HepG2 (cell line): ENCODE measurements around the gene FAAP20. TPM values are rescaled to one million over a fixed set of nuclear protein-coding genes. Genes with fewer than 3 reads are reported as not detected.

Experiments used
- E2F2 ChIP-seq: sonication (generic); formaldehyde crosslinking; IDR thresholded peaks from 2 replicates; pipeline ENCODE4 v1.4.0; 2020; ENCODE audit warnings: missing genetic modification reagents, borderline replicate concordance
- ERF ChIP-seq: IDR thresholded peaks from 2 replicates; pipeline ENCODE4 v1.6.1; 2018; ENCODE audit warnings: missing biosample characterization, missing genetic modification reagents
- MLLT10 ChIP-seq: sonication (generic); formaldehyde crosslinking; IDR thresholded peaks from 2 replicates; pipeline ENCODE4 v1.4.0; 2020; ENCODE audit warnings: missing genetic modification reagents
- NFATC3 ChIP-seq: sonication (generic); formaldehyde crosslinking; IDR thresholded peaks from 2 replicates; pipeline ENCODE4 v1.5.1; 2020; ENCODE audit warnings: mild to moderate bottlenecking, missing genetic modification reagents
- POGZ ChIP-seq: sonication (generic); formaldehyde crosslinking; IDR thresholded peaks from 2 replicates; pipeline ENCODE4 v1.4.0; 2020; ENCODE audit warnings: mild to moderate bottlenecking, missing genetic modification reagents
- RBFOX2 ChIP-seq: fragments of 200-400 bp; formaldehyde crosslinking; IDR thresholded peaks from 2 replicates; pipeline ENCODE4 v1.6.1; 2017; ENCODE audit warnings: low read depth, mild to moderate bottlenecking, low read length
- RFX3 ChIP-seq: IDR thresholded peaks from 2 replicates; pipeline ENCODE4 v1.6.1; 2016; ENCODE audit warnings: missing biosample characterization, missing genetic modification reagents
- SMAD3 ChIP-seq: sonication (generic); formaldehyde crosslinking; IDR thresholded peaks from 2 replicates; pipeline ENCODE4 v1.4.0; 2020; ENCODE audit warnings: missing genetic modification reagents
- TARDBP ChIP-seq: sonication (generic); formaldehyde crosslinking; IDR thresholded peaks from 2 replicates; pipeline ENCODE4 v1.8.0; 2022; ENCODE audit warnings: mild to moderate bottlenecking, missing genetic modification reagents
- ZFX ChIP-seq: sonication (generic); formaldehyde crosslinking; IDR thresholded peaks from 2 replicates; pipeline ENCODE4 v1.4.0; 2020; ENCODE audit warnings: mild to moderate bottlenecking, low read depth, missing genetic modification reagents, moderate library complexity
- ZFY ChIP-seq: sonication (generic); formaldehyde crosslinking; IDR thresholded peaks from 2 replicates; pipeline ENCODE4 v1.4.0; 2020; ENCODE audit warnings: missing genetic modification reagents
- ZNF350 ChIP-seq: sonication (generic); formaldehyde crosslinking; IDR thresholded peaks from 2 replicates; pipeline ENCODE4 v1.4.0; 2020; ENCODE audit warnings: mild to moderate bottlenecking, low read depth, missing genetic modification reagents, borderline replicate concordance
- ZNF674 ChIP-seq: sonication (generic); formaldehyde crosslinking; IDR thresholded peaks from 2 replicates; pipeline ENCODE4 v1.5.0; 2020; ENCODE audit warnings: low read depth, mild to moderate bottlenecking, missing genetic modification reagents
- ZNF687 ChIP-seq: sonication (generic); formaldehyde crosslinking; IDR thresholded peaks from 2 replicates; pipeline ENCODE4 v1.5.1; 2020; ENCODE audit warnings: mild to moderate bottlenecking, missing genetic modification reagents, moderate library complexity
- ZNF781 ChIP-seq: sonication (generic); formaldehyde crosslinking; IDR thresholded peaks from 2 replicates; pipeline ENCODE4 v1.5.1; 2020; ENCODE audit warnings: borderline replicate concordance, mild to moderate bottlenecking, missing genetic modification reagents; ENCODE audit errors: not compliant biosample characterization
- ZNF839 ChIP-seq: sonication (generic); formaldehyde crosslinking; IDR thresholded peaks from 2 replicates; pipeline ENCODE4 v1.4.0; 2020; ENCODE audit warnings: missing genetic modification reagents, mild to moderate bottlenecking, borderline replicate concordance
- ZNF891 ChIP-seq: sonication (generic); formaldehyde crosslinking; IDR thresholded peaks from 2 replicates; pipeline ENCODE4 v1.5.0; 2020; ENCODE audit warnings: mild to moderate bottlenecking, missing genetic modification reagents
- polyA plus RNA-seq, 8 experiments: library from polyadenylated mRNA; depleted of rRNA in 3 of 8; stranded (reverse) in 7 of 8; unstranded in 1 of 8; fragments of >200 nt; fragmentation: Illumina TruSeq in 4 of 8; extraction: Trizol in 4 of 8; gene quantifications; 2 replicates each; pipeline versions ENCODE4 v1.2.1 to v1.2.3, GENCODE V29; 2011 to 2016; ENCODE audit warnings: low read depth in 4 of 8, missing spikeins in 1 of 8, mixed read lengths in 1 of 8; ENCODE audit not compliant: insufficient read depth in 1 of 8
- total RNA-seq, 5 experiments: library from RNA; depleted of rRNA; stranded (reverse); fragments of >200 nt; fragmentation: Illumina TruSeq; extraction: Trizol; gene quantifications; 2 replicates each; pipeline ENCODE4 v1.2.3, GENCODE V29; 2016; ENCODE audit warnings: low read depth in 1 of 5
- TF ChIP-seq, protein P1 (sequence below): sonication (generic); formaldehyde crosslinking; IDR thresholded peaks from 2 replicates; pipeline ENCODE4 v1.8.1; 2023; ENCODE audit warnings: mild to moderate bottlenecking, missing genetic modification reagents
- TF ChIP-seq, protein P2 (sequence below): IDR thresholded peaks from 2 replicates; pipeline ENCODE4 v1.6.1; 2016; ENCODE audit warnings: missing compliant biosample characterization, missing genetic modification reagents, borderline replicate concordance

Gene FAAP20
- total and polyA plus RNA-seq, 2 of the 13 experiments (the other 11 are each of a cell fraction or from before 2014, with no cell fraction given), result 9.6 to 10.8 TPM

DNA sequence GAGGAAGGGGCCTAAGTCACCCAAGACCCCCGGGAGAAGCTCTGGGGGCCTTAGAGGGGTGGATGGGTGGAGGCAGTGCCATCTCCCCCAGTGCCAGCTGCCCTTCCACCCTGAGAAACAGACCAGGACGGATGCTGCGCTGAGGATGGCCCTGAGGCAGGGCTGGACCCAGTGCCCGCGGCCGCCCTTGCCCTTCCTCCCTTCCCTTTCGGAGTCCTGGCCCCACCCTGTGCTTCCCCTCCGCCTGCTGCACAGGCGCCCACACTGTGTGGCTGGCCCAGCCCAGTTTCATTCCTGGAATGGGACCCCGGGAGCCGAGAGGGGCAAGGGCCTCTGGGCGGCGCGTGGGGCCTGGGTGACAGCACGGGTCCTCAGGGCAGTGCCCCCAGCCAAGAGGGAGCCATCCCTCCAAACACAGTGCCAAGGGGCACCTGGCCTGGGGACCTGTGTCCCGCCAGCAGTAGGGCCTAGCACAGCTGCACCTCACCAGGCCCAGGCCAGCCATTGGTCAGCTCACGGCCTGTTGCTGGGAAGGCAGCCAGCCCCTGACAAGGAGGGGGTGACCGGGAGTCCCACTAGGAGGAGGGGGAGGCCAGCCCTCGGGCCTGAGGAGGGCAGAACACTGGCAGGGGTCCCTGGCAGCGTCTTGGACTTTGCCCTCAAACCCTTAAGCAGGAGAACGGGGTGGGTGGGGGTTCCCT, 20.1 kb upstream of the FAAP20 start (continued):
- TF ChIP-seq ZNF687, result peak; percentile 64
- TF ChIP-seq RBFOX2, result peak; percentile 50; the same call in 1 of the 2 replicates
- TF ChIP-seq, protein P1, sequence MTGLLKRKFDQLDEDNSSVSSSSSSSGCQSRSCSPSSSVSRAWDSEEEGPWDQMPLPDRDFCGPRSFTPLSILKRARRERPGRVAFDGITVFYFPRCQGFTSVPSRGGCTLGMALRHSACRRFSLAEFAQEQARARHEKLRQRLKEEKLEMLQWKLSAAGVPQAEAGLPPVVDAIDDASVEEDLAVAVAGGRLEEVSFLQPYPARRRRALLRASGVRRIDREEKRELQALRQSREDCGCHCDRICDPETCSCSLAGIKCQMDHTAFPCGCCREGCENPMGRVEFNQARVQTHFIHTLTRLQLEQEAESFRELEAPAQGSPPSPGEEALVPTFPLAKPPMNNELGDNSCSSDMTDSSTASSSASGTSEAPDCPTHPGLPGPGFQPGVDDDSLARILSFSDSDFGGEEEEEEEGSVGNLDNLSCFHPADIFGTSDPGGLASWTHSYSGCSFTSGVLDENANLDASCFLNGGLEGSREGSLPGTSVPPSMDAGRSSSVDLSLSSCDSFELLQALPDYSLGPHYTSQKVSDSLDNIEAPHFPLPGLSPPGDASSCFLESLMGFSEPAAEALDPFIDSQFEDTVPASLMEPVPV (CRISPR knock-in tag), result no peak
- TF ChIP-seq MLLT10, result no peak
- 0 out of 2 replicates have a peak, but pooled peaks have one; percentile 25 for TF ChIP-seq POGZ (CRISPR knock-in tag)
- TF ChIP-seq NFATC3 (CRISPR knock-in tag), result no peak
- 0 out of 2 replicates have a peak, but pooled peaks have one; percentile 33 for TF ChIP-seq SMAD3 (CRISPR knock-in tag)
- TF ChIP-seq, protein P2, sequence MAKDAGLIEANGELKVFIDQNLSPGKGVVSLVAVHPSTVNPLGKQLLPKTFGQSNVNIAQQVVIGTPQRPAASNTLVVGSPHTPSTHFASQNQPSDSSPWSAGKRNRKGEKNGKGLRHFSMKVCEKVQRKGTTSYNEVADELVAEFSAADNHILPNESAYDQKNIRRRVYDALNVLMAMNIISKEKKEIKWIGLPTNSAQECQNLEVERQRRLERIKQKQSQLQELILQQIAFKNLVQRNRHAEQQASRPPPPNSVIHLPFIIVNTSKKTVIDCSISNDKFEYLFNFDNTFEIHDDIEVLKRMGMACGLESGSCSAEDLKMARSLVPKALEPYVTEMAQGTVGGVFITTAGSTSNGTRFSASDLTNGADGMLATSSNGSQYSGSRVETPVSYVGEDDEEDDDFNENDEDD (CRISPR knock-in tag), result no peak; the same call in 1 of the 2 replicates
- TF ChIP-seq ZNF891 (CRISPR knock-in tag), result peak; percentile 43; the same call in 1 of the 2 replicates
- peak; percentile 74; the same call in 1 of the 2 replicates for TF ChIP-seq ZNF839 (CRISPR knock-in tag)
- no peak for TF ChIP-seq RFX3
- peak; percentile 57 for TF ChIP-seq ZFY (CRISPR knock-in tag)
- TF ChIP-seq ZNF674 (CRISPR knock-in tag), result no peak
- no peak for TF ChIP-seq E2F2 (CRISPR knock-in tag)
- no peak for TF ChIP-seq ZNF781
- TF ChIP-seq ERF (CRISPR knock-in tag), result no peak
- peak; percentile 87 for TF ChIP-seq ZFX (CRISPR knock-in tag)
- 0 out of 2 replicates have a peak, but pooled peaks have one; percentile 36 for TF ChIP-seq ZNF350
- TF ChIP-seq TARDBP, result peak; percentile 41; the same call in 1 of the 2 replicates
